Keratinocyte (primary cell): Measurements from ENCODE around the gene DGKH.

Source experiments
- EZH2 ChIP-seq: IDR thresholded peaks from one replicate; pipeline ENCODE4 v1.6.1; 2012; ENCODE audit warnings: inconsistent platforms, mild to moderate bottlenecking, low read length, moderate library complexity
- TF ChIP-seq, protein P1 (sequence below), 3 experiments: IDR thresholded peaks in 1 of 3; conservative IDR thresholded peaks in 1 of 3; optimal IDR thresholded peaks in 1 of 3; 2 replicates in 2 of 3; 3 replicates in 1 of 3; pipeline versions ENCODE3 to v1.5.1; 2011; ENCODE audit warnings: low read length in 3 of 3, mild to moderate bottlenecking in 3 of 3, moderate library complexity in 2 of 3, control low read depth in 1 of 3, inconsistent platforms in 1 of 3; ENCODE audit not compliant: insufficient read depth in 2 of 3; ENCODE audit errors: extremely low read depth in 1 of 3

DNA sequence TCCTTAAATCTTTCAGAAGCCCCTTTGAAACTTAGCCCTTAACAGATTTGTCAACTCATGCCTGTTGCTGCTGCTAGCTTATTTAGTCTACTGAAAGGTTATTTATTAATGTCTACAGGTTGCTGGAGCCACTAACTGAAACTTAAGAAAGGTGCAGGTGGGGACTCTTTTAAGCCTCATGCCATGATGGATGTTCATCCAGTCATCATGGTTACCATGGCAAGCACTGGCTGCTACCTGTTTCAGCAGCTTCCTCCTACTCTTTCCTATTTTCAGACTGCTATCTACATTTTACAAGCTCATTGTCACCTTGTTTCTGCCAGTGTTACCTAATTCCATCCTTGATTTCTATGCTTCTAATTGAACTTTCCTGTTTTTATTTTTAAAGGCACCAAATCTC is 27.1 kb downstream of the DGKH start:
- TF ChIP-seq, protein P1, sequence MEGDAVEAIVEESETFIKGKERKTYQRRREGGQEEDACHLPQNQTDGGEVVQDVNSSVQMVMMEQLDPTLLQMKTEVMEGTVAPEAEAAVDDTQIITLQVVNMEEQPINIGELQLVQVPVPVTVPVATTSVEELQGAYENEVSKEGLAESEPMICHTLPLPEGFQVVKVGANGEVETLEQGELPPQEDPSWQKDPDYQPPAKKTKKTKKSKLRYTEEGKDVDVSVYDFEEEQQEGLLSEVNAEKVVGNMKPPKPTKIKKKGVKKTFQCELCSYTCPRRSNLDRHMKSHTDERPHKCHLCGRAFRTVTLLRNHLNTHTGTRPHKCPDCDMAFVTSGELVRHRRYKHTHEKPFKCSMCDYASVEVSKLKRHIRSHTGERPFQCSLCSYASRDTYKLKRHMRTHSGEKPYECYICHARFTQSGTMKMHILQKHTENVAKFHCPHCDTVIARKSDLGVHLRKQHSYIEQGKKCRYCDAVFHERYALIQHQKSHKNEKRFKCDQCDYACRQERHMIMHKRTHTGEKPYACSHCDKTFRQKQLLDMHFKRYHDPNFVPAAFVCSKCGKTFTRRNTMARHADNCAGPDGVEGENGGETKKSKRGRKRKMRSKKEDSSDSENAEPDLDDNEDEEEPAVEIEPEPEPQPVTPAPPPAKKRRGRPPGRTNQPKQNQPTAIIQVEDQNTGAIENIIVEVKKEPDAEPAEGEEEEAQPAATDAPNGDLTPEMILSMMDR (optimal IDR thresholded peaks at IDR 0.05 in 1 of 3, IDR thresholded peaks at IDR 0.05 in 1 of 3, conservative IDR thresholded peaks at IDR 0.05 in 1 of 3; ENCODE audit: extremely low read depth in 1 of 3, insufficient read depth in 2 of 3, low read length in 3 of 3): no peak
- no peak for TF ChIP-seq EZH2
